ENCODE data around the gene TDRD1.

Gene TDRD1

DNA sequence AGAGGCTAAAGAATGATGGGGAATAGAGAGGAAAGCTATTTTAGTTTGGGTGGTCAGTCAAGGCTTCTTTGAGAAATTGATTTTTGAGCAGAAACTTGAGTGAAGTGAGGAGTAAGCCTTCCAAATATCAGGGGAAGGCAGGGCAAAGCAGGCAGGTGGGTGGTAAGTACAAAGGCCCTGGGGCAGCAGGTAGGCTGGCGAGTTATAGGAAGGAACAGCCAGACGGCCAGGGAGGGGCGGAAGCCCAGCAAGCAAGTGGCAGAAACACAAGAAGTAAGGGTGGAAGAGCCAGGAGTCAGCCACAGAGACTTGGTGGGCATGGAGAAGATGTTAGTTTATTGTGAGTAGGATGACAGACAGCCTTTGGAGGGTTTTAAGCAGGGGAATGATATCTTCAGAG, 94.8 kb downstream of the TDRD1 start:
- Histone ChIP-seq H3K14ac (ENCODE audit: low read length) (no peak overlapping the region), H2AK5ac (ENCODE audit: low read length) (no peak overlapping the region), H3K36me3 (ENCODE audit: control insufficient read depth in 1 of 2, insufficient read depth in 2 of 2, low read length in 2 of 2) (no peaks in the 10 kb centered on the region), H3K27ac (ENCODE audit: low read depth, low read length) (no peak overlapping the region), H4K12ac (ENCODE audit: low read depth, low read length) (no peak overlapping the region), H2BK120ac (ENCODE audit: insufficient read depth, low read length, poor library complexity) (no peak overlapping the region), H3K4ac (ENCODE audit: low read depth, low read length) (no peak overlapping the region), H4K8ac (ENCODE audit: low read depth, low read length) (no peak overlapping the region), H2BK5ac (ENCODE audit: low read depth, low read length, poor library complexity) (no peak overlapping the region), H3K27me3 (ENCODE audit: insufficient read depth, low read length) (no peaks in the 10 kb centered on the region), H3K4me2 (ENCODE audit: low read length) (no peak overlapping the region), H2BK12ac (ENCODE audit: low read length) (no peak overlapping the region), H3K4me3 (ENCODE audit: low read depth, low read length) (no peak overlapping the region), H4K91ac (ENCODE audit: low read depth, low read length) (no peak overlapping the region), H3K4me1 (ENCODE audit: control insufficient read depth in 1 of 2, insufficient read depth in 2 of 2, low read length in 2 of 2) (peaks cover 7 to 9% of the 10 kb centered on the region in 2 experiments), H3K18ac (ENCODE audit: low read length) (no peak overlapping the region), H2AFZ (ENCODE audit: insufficient read depth, low read length, poor library complexity) (no peak overlapping the region), H3K9me3 (ENCODE audit: insufficient read depth, low read depth, low read length) (peaks cover 2% of the 10 kb centered on the region), H3K79me2 (ENCODE audit: control insufficient read depth, insufficient read depth, low read length, poor library complexity) (no peaks in the 10 kb centered on the region), H3K9ac (ENCODE audit: low read length) (no peak overlapping the region), H3K79me1 (ENCODE audit: low read length) (peaks cover 2% of the 10 kb centered on the region), H3K23ac (ENCODE audit: low read length) (no peak overlapping the region)
- WGBS (ENCODE audit: extremely low coverage, insufficient coverage, insufficient read length) = no CpG with 5 or more reads among the region's 3 CpGs
- DNase-seq = no peak

DNA sequence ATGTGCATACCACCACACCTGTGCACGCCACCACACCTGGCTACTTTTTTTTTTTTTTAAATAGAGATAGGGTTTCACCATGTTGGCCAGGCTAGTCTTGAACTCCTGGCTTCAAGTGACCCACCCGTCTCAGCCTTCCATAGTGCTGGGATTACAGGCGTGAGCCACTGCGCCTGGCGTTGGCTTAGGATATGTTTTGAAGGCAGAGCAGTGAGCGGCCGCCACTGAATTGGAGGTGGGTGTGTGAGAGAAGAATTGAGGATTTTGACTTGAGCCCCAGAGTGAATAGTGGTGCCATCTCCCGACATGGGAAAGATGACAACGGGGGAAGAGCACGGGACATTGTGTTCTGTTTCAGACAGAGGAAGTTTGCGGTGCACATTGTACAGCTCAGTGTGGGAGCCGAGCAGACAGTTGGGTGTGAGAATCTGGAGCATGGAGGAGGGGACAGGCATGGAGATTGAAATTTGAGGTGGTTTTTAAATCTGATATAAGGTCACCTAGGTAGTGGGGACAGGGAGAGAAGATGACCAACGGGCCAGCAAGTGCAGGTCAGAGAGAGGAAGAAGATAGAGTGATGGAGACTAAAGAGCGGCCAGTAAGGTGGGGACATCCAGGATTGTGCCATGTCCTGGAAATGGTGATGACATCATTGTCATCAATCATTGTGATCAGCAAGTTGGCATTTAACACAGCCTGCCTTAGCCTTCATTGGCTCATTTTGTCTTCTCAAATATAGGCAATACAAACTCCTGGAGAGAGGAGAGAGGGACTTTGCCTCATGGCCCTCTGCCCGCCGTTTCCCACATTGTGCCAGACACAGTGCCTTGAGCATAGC, 95.7 kb downstream of the TDRD1 start:
- Histone ChIP-seq H4K8ac (ENCODE audit: low read depth, low read length) (no peak overlapping the region), H3K4me3 (ENCODE audit: low read depth, low read length) (no peak overlapping the region), H3K27me3 (ENCODE audit: insufficient read depth, low read length) (no peaks in the 10 kb centered on the region), H4K12ac (ENCODE audit: low read depth, low read length) (no peak overlapping the region), H3K79me1 (ENCODE audit: low read length) (peaks cover 2% of the 10 kb centered on the region), H2AFZ (ENCODE audit: insufficient read depth, low read length, poor library complexity) (no peak overlapping the region), H3K9ac (ENCODE audit: low read length) (no peak overlapping the region), H3K4ac (ENCODE audit: low read depth, low read length) (no peak overlapping the region), H2BK120ac (ENCODE audit: insufficient read depth, low read length, poor library complexity) (no peak overlapping the region), H3K23ac (ENCODE audit: low read length) (no peak overlapping the region), H3K9me3 (ENCODE audit: insufficient read depth, low read depth, low read length) (peaks cover 2% of the 10 kb centered on the region), H3K36me3 (ENCODE audit: control insufficient read depth in 1 of 2, insufficient read depth in 2 of 2, low read length in 2 of 2) (no peaks in the 10 kb centered on the region), H3K4me2 (ENCODE audit: low read length) (no peak overlapping the region), H3K4me1 (ENCODE audit: control insufficient read depth in 1 of 2, insufficient read depth in 2 of 2, low read length in 2 of 2) (peaks cover 7 to 9% of the 10 kb centered on the region in 2 experiments), H4K91ac (ENCODE audit: low read depth, low read length) (no peak overlapping the region), H2AK5ac (ENCODE audit: low read length) (no peak overlapping the region), H3K27ac (ENCODE audit: low read depth, low read length) (no peak overlapping the region), H3K79me2 (ENCODE audit: control insufficient read depth, insufficient read depth, low read length, poor library complexity) (no peaks in the 10 kb centered on the region), H2BK5ac (ENCODE audit: low read depth, low read length, poor library complexity) (no peak overlapping the region), H2BK12ac (ENCODE audit: low read length) (no peak overlapping the region), H3K18ac (ENCODE audit: low read length) (no peak overlapping the region), H3K14ac (ENCODE audit: low read length) (no peak overlapping the region)
- no CpG with 5 or more reads among the region's 16 CpGs for WGBS (ENCODE audit: extremely low coverage, insufficient coverage, insufficient read length)
- DNase-seq = no peak

DNA sequence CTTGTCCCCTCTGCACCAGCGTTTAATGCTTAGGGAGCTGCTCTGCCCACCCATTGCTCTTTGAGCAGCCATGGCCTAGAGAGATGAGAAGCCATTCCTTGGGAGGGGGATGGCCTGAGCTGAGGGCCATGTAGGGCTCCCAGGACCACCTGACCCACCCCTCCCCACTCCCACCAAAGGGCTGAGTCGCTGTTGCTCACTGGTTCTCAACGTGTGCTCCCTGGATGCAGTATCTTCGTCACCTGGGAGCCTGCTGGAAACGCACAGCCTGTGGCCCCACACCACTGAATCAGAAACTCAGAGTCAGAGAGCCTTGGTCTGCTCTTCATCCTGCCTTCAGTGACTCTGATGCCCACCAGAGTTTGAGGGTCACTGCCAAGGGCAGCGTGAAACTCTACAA, 96.9 kb downstream of the TDRD1 start:
- Histone ChIP-seq H2AFZ (ENCODE audit: insufficient read depth, low read length, poor library complexity) (no peak overlapping the region), H3K27ac (ENCODE audit: low read depth, low read length) (no peak overlapping the region), H3K36me3 (ENCODE audit: control insufficient read depth in 1 of 2, insufficient read depth in 2 of 2, low read length in 2 of 2) (no peaks in the 10 kb centered on the region), H3K9ac (ENCODE audit: low read length) (no peak overlapping the region), H2BK120ac (ENCODE audit: insufficient read depth, low read length, poor library complexity) (no peak overlapping the region), H2BK12ac (ENCODE audit: low read length) (no peak overlapping the region), H3K4me3 (ENCODE audit: low read depth, low read length) (no peak overlapping the region), H4K8ac (ENCODE audit: low read depth, low read length) (no peak overlapping the region), H3K79me1 (ENCODE audit: low read length) (peaks cover 2% of the 10 kb centered on the region), H3K14ac (ENCODE audit: low read length) (no peak overlapping the region), H4K12ac (ENCODE audit: low read depth, low read length) (no peak overlapping the region), H3K23ac (ENCODE audit: low read length) (no peak overlapping the region), H3K27me3 (ENCODE audit: insufficient read depth, low read length) (no peaks in the 10 kb centered on the region), H2BK5ac (ENCODE audit: low read depth, low read length, poor library complexity) (no peak overlapping the region), H3K79me2 (ENCODE audit: control insufficient read depth, insufficient read depth, low read length, poor library complexity) (no peaks in the 10 kb centered on the region), H4K91ac (ENCODE audit: low read depth, low read length) (no peak overlapping the region), H3K18ac (ENCODE audit: low read length) (no peak overlapping the region), H3K4me2 (ENCODE audit: low read length) (no peak overlapping the region), H3K9me3 (ENCODE audit: insufficient read depth, low read depth, low read length) (peaks cover 2% of the 10 kb centered on the region), H3K4ac (ENCODE audit: low read depth, low read length) (no peak overlapping the region), H3K4me1 (ENCODE audit: control insufficient read depth in 1 of 2, insufficient read depth in 2 of 2, low read length in 2 of 2) (peaks cover 7 to 9% of the 10 kb centered on the region in 2 experiments), H2AK5ac (ENCODE audit: low read length) (no peak overlapping the region)
- WGBS (ENCODE audit: extremely low coverage, insufficient coverage, insufficient read length) = no CpG with 5 or more reads among the region's 6 CpGs
- DNase-seq = no peak

DNA sequence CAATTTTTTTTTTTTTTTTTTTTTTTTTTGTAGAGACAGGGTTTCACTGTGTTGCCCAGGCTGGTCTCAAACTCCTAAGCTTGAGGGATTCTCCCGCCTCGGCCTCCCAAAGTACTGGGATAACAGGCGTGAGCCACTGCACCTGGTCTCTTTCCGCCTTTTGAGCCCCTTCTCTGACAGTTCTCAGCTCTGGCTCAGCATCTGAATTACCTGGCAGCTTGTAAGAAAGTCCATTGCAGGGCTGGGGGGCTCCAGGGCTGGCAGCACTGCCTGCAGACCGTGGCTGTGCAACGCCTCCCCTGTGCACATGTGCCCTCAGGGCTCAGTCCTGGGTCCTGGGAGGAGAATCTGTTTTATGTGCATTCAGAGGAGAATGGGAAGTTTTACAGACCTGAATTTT, 97.5 kb downstream of the TDRD1 start:
- Histone ChIP-seq H4K91ac (ENCODE audit: low read depth, low read length) (no peak overlapping the region), H3K79me2 (ENCODE audit: control insufficient read depth, insufficient read depth, low read length, poor library complexity) (no peaks in the 10 kb centered on the region), H3K36me3 (ENCODE audit: control insufficient read depth in 1 of 2, insufficient read depth in 2 of 2, low read length in 2 of 2) (no peaks in the 10 kb centered on the region), H3K14ac (ENCODE audit: low read length) (no peak overlapping the region), H3K27ac (ENCODE audit: low read depth, low read length) (no peak overlapping the region), H4K8ac (ENCODE audit: low read depth, low read length) (no peak overlapping the region), H4K12ac (ENCODE audit: low read depth, low read length) (no peak overlapping the region), H3K4me2 (ENCODE audit: low read length) (no peak overlapping the region), H3K4me1 (ENCODE audit: control insufficient read depth in 1 of 2, insufficient read depth in 2 of 2, low read length in 2 of 2) (peaks cover 4 to 6% of the 10 kb centered on the region in 2 experiments), H3K4ac (ENCODE audit: low read depth, low read length) (no peak overlapping the region), H2AK5ac (ENCODE audit: low read length) (no peak overlapping the region), H3K23ac (ENCODE audit: low read length) (no peak overlapping the region), H3K9me3 (ENCODE audit: insufficient read depth, low read depth, low read length) (peaks cover 2% of the 10 kb centered on the region), H3K79me1 (ENCODE audit: low read length) (peaks cover 2% of the 10 kb centered on the region), H2BK12ac (ENCODE audit: low read length) (no peak overlapping the region), H3K27me3 (ENCODE audit: insufficient read depth, low read length) (no peaks in the 10 kb centered on the region), H2BK120ac (ENCODE audit: insufficient read depth, low read length, poor library complexity) (no peak overlapping the region), H3K4me3 (ENCODE audit: low read depth, low read length) (no peak overlapping the region), H2AFZ (ENCODE audit: insufficient read depth, low read length, poor library complexity) (no peak overlapping the region), H3K9ac (ENCODE audit: low read length) (no peak overlapping the region), H2BK5ac (ENCODE audit: low read depth, low read length, poor library complexity) (no peak overlapping the region), H3K18ac (ENCODE audit: low read length) (no peak overlapping the region)
- peak in 1 of 2 donors; percentile 62 for DNase-seq
- WGBS (ENCODE audit: extremely low coverage, insufficient coverage, insufficient read length) = no CpG with 5 or more reads among the region's 6 CpGs
